ENCODE data around the gene NCAPD2.
"Not testable (repeated sequence)": the region's sequence is repeated elsewhere in the genome, so short reads cannot be mapped to it uniquely, and the experiment has no call there.

The NCAPD2 gene

GRCh38 chr12:6494968-6495367, 1.1 kb downstream of the NCAPD2 start:
- DNase-seq: no peak

- not testable (repeated sequence) for DNase-seq
Observed at GRCh38 chr12:6497291-6497690, 3.4 kb downstream of the NCAPD2 start.

DNA sequence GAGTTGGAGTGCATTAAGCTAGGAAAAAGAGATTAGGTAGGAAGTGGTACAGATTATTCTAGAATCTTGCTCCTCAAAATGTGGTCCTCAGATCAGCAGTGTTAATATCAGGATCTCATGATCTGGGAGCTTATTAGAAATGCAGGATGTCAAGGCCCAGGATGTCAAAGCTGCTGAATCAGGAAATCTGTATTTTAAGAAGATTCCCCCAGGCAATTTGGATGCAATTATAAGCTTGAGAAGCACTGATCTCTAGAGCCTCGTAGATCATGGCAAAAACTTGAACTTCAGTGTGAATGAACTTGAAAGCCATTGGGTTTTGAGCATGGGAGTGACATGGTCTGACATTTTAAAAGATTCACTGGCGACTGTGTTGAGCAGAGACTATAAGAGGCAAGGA, 6.6 kb downstream of the NCAPD2 start:
- DNase-seq: no peak

GRCh38 chr12:6507102-6507998, 13.4 kb downstream of the NCAPD2 start:
- no peak for DNase-seq

DNA sequence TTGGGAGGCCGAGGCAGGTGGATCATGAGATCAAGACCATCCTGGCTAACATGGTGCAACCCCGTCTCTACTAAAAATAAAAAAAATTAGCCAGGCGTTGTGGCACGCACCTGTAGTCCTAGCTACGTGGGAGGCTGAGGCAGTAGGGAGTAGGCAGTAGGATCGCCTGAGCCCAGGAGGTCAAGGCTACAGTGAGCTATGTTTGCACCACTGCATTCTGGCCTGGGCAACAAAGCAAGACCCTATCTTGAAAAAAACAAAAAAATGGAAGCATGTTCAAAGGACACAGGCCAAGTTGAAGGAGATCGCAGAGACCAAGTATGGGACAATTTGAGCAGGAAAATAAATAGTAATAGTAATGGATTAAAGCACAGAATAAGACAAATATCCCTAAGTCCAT, 14.2 kb downstream of the NCAPD2 start:
- DNase-seq: no peak

- no peak for DNase-seq
Observed at GRCh38 chr12:6520186-6520585, 26.3 kb downstream of the NCAPD2 start.

GRCh38 chr12:6522193-6522592, 28.3 kb downstream of the NCAPD2 start:
- DNase-seq: no peak

GRCh38 chr12:6523708-6524107, 29.8 kb downstream of the NCAPD2 start:
- no peak for DNase-seq

DNA sequence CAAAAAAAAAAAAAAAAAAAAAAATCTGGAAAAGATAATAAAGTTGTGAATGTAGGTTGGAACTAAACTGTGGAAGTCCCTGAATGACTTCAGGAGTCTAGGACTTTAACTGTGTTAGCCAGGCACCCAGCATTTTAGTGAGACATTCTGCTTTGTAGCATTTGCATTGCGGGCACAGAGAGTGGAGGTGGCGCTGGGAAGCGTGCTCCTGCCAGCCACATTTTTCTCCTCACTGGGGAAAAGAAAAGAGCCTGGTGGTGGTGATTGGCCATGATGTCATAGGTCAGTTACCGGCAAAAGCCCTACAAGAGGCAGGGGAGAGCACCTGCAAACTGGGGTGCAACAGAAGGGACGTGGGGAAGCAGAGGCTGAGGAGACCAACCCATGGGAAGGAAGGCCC, 30.7 kb downstream of the NCAPD2 start:
- no peak for DNase-seq

- no peak for DNase-seq
Observed at GRCh38 chr12:6526201-6526600, 32.3 kb downstream of the NCAPD2 start.

- DNase-seq: no peak
Observed at GRCh38 chr12:6526766-6527525, 33.0 kb downstream of the NCAPD2 start.

DNA sequence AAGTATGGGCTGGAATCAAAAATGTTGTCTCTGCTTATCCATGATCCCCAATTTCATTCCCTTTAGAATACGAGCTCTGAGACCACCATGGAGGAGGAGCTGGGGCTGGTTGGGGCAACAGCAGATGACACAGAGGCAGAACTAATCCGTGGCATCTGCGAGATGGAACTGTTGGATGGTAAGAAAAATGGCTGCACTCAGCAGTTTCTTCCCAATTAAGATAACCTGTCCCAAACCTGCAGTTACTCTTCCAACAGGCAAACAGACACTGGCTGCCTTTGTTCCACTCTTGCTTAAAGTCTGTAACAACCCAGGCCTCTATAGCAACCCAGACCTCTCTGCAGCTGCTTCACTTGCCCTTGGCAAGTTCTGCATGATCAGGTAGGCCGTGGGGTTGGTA, 33.8 kb downstream of the NCAPD2 start:
- no peak for DNase-seq

DNA sequence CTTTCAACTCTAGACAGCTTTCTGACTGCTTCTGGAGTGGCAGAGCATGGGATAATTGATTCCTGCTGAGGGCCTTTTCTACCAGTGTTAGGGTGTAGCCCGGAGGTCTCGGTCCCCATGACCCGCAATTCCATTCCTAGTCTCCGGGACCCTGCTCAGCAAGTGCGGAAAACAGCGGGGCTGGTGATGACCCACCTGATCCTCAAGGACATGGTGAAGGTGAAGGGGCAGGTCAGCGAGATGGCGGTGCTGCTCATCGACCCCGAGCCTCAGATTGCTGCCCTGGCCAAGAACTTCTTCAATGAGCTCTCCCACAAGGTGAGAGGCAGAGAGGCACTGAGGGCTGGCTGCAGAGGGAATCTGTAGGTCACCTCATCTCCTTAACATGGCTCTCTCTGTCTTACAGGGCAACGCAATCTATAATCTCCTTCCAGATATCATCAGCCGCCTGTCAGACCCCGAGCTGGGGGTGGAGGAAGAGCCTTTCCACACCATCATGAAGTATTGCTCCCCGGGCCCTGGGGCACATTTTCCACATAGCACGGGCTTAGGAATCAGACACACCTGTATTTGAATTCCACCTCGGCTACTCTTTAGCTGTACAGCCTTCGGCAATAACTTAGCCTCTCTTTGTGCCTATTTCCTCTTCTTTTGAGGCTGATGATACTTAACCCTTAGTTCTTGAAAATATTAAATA, 34.8 kb downstream of the NCAPD2 start:
- no peak for DNase-seq

DNA sequence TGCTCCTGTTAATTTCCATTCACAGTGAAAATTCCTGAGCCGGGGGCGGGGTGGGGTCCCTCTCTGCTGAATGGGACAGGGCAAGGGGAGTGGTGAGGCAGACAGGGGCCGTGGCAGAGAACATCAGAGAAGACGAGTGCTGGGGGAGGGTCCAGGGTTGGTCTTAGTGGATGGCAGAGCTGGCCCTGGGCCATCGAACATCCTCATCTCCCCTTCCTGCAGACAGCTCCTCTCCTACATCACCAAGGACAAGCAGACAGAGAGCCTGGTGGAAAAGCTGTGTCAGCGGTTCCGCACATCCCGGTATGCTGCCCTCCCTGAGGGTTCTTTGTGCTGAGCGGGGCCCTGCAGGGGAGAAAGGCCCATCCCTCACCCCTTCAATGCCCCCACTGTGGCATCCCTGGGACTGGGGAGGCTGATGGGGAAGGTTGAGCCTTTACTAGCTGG, 35.4 kb downstream of the NCAPD2 start:
- no peak for DNase-seq

DNA sequence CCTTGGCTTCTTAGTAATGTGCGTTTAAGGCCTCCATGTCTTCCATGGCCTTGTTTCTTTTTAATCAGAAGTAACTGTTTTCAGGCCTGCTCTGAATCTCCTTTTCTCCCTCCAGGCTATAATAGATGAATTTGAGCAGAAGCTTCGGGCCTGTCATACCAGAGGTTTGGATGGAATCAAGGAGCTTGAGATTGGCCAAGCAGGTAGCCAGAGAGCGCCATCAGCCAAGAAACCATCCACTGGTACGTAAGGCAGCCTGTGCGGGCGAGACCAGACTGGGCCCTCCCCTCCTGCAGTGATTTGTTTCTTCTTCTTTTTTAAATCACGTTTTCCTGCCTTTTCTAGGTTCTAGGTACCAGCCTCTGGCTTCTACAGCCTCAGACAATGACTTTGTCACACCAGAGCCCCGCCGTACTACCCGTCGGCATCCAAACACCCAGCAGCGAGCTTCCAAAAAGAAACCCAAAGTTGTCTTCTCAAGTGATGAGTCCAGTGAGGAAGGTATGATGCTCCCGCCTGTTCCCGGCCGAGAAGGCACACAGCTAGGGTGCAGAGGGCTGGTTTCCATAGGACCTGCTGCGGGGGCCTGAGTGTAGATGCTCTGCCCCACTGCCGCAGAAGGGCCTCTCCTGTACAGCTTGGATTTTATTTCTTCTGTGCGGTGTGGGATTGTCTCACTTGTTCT, 36.8 kb downstream of the NCAPD2 start:
- no peak for DNase-seq

DNA sequence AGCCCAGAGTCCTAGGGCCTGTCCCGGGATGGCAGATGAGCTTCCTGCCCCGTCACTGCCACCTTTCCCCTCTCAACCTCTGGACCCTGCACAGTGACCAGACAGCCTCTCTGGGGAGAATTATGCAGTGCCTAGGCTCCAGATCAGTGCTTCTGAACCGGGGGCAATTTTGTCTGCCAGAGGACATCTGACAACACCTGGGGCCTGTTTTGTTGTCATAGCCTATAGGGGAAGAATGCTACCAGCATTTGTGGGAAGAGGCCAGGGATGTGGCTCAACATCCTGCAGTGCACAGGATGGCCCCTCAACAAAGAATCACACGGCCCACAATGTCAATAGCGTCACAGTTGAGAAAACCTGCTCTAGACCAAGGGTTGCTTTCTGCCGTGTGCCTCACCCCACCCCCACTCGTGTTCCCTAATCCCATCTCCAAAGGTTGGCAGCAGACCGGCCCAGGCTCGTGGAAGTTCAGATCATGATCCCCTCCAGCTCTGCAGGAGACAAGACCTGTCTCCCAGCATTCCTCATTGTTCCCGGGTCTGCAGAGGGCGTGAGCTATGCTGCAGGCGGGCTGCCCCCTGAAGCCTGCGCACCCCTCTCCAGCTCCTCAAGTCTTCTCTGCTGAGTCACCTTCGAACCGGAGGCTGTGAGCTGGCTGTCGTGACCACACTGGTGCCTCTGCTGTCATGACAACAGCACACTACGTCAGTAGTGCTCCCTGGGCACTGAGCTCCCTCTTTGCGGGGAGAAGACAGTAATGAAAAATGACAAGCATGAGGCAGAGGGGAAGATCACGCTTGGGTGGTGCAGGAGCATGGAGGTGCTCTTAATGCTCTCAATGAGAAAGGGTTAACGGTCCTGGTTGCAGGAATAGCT, 38.4 kb downstream of the NCAPD2 start:
- DNase-seq: peak; percentile 84

DNA sequence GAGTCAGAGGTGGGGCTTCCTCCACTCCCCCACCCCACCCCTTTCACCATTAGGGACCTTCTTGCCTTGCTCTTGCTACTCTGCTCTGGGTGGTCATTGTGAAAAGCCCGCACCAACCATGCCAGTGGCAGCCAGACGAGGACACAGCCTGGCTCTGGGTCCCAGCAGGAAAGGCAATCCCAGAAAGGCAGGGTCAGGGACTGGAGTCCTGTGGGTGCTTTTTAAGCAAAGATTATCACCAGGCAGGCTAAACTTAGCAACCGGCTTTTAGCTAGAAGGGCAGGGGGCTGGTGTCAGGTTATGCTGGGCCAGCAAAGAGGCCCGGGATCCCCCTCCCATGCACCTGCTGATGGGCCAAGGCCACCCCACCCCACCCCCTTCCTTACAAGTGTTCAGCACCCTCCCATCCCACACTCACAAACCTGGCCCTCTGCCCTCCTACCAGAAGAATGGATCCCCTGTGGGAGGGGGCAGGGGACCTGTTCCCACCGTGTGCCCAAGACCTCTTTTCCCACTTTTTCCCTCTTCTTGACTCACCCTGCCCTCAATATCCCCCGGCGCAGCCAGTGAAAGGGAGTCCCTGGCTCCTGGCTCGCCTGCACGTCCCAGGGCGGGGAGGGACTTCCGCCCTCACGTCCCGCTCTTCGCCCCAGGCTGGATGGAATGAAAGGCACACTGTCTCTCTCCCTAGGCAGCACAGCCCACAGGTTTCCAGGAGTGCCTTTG, 39.2 kb downstream of the NCAPD2 start:
- no peak for DNase-seq

- DNase-seq: no peak
Observed at GRCh38 chr12:6533653-6533922, 39.7 kb downstream of the NCAPD2 start.

DNA sequence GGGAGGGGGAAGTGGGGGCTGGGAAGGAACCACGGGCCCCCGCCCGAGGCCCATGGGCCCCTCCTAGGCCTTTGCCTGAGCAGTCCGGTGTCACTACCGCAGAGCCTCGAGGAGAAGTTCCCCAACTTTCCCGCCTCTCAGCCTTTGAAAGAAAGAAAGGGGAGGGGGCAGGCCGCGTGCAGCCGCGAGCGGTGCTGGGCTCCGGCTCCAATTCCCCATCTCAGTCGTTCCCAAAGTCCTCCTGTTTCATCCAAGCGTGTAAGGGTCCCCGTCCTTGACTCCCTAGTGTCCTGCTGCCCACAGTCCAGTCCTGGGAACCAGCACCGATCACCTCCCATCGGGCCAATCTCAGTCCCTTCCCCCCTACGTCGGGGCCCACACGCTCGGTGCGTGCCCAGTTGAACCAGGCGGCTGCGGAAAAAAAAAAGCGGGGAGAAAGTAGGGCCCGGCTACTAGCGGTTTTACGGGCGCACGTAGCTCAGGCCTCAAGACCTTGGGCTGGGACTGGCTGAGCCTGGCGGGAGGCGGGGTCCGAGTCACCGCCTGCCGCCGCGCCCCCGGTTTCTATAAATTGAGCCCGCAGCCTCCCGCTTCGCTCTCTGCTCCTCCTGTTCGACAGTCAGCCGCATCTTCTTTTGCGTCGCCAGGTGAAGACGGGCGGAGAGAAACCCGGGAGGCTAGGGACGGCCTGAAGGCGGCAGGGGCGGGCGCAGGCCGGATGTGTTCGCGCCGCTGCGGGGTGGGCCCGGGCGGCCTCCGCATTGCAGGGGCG, 40.2 kb downstream of the NCAPD2 start, which contains the start of gene GAPDH:
GAPDH (plus strand) TSS at position 595 of the 772 bp plus-strand sequence. CDS start 316 bp downstream, outside the sequence.
- DNase-seq: peak; percentile 90

DNA sequence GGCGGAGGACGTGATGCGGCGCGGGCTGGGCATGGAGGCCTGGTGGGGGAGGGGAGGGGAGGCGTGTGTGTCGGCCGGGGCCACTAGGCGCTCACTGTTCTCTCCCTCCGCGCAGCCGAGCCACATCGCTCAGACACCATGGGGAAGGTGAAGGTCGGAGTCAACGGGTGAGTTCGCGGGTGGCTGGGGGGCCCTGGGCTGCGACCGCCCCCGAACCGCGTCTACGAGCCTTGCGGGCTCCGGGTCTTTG, 40.7 kb downstream of the NCAPD2 start:
- DNase-seq: no peak
